Measurements from ENCODE around the gene CUX1.
"Not testable (repeated sequence)": the region's sequence is repeated elsewhere in the genome, so short reads cannot be mapped to it uniquely, and the experiment has no call there.

The CUX1 gene

GRCh38 chr7:101817471-101818286 lies at the start of gene CUX1:
TSS of gene CUX1 (plus strand) at chr7:101817626. CDS start at chr7:101817640, 14 bp downstream.
- no peak for DNase-seq

- DNase-seq: no peak
These were observed 49.1 kb upstream of the CUX1 start for GRCh38 chr7:101768280-101768679.

GRCh38 chr7:101770466-101770865 lies 47.0 kb upstream of the CUX1 start:
- DNase-seq: no peak

- DNase-seq: no peak
These were observed 44.8 kb upstream of the CUX1 start for GRCh38 chr7:101772508-101773211.

GRCh38 chr7:101775181-101775580 lies 42.2 kb upstream of the CUX1 start:
- DNase-seq: no peak

- DNase-seq: no peak
These were observed 39.3 kb upstream of the CUX1 start for GRCh38 chr7:101778026-101778580.

- no peak for DNase-seq
These were observed 38.2 kb upstream of the CUX1 start for GRCh38 chr7:101779267-101779666.

- no peak for DNase-seq
These were observed 37.1 kb upstream of the CUX1 start for GRCh38 chr7:101780281-101780680.

- DNase-seq: no peak
These were observed 36.0 kb upstream of the CUX1 start for GRCh38 chr7:101781439-101781838.

- DNase-seq: no peak
These were observed 35.0 kb upstream of the CUX1 start for GRCh38 chr7:101782476-101782875.

- no peak for DNase-seq
These were observed 34.5 kb upstream of the CUX1 start for GRCh38 chr7:101782896-101783295.

GRCh38 chr7:101783381-101784181 lies 33.8 kb upstream of the CUX1 start:
- DNase-seq: no peak

GRCh38 chr7:101784292-101785127 lies 32.9 kb upstream of the CUX1 start:
- DNase-seq: no peak

GRCh38 chr7:101787864-101788263 lies 29.6 kb upstream of the CUX1 start:
- no peak for DNase-seq

- DNase-seq: no peak
These were observed 28.9 kb upstream of the CUX1 start for GRCh38 chr7:101788517-101788916.

GRCh38 chr7:101790566-101791293 lies 26.7 kb upstream of the CUX1 start:
- DNase-seq: no peak

- DNase-seq: no peak
These were observed 25.3 kb upstream of the CUX1 start for GRCh38 chr7:101792051-101792681.

GRCh38 chr7:101792682-101793071 lies 24.7 kb upstream of the CUX1 start:
- not testable (repeated sequence) for DNase-seq

GRCh38 chr7:101795461-101795860 lies 22.0 kb upstream of the CUX1 start:
- DNase-seq: no peak

- not testable (repeated sequence) for DNase-seq
These were observed 19.3 kb upstream of the CUX1 start for GRCh38 chr7:101798173-101798572.
